ENCODE results near the gene KIAA0232.

Gene KIAA0232

DNA sequence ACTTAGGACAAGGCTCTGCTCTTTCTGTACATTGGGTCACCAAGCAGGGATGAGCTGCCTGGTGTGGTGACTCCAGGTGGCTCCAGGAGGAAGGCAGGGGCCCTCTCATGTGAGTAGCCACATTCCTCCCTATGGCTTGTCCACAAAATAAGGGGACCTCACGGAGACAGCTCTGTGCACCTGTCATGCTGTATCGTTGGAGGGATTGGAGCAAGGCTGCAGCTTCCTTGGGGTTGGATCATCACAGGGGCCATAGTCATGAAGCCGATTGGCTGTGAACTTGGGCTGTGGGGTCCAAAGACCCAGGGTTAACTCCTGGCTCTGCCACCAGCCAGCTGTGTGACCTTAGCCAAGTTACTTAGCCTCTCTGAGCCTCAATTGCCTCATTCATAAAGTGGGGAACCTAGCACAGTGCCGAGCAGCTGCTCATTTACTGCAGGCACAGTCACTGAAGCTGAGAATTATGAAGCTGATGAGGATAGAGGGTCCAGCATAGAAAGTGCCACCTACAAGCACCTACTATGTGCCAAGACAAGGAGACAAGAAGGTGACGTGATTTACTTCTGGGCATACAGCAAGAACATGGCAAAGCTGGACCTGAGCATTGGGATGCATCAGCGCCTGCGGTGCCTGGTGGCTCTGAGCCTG is 11.8 kb upstream of the KIAA0232 start:
- Histone ChIP-seq H3K4me3 (ENCODE audit: low read depth in 1 of 2, low read length in 2 of 2) (no peak overlapping the region), H3K27ac (ENCODE audit: low read length) (no peak overlapping the region), H3K27me3 (ENCODE audit: low read depth, low read length) (no peaks in the 10 kb centered on the region), H3K4me1 (ENCODE audit: control insufficient read depth in 1 of 2, insufficient read depth in 2 of 2, low read length in 2 of 2) (peaks cover 4 to 6% of the 10 kb centered on the region in 2 donors), H3K9me3 (ENCODE audit: control insufficient read depth in 1 of 2, low read length in 2 of 2) (no peaks in the 10 kb centered on the region), H3K36me3 (ENCODE audit: control insufficient read depth in 1 of 2, insufficient read depth in 2 of 2, low read length in 2 of 2) (no peaks in the 10 kb centered on the region)

DNA sequence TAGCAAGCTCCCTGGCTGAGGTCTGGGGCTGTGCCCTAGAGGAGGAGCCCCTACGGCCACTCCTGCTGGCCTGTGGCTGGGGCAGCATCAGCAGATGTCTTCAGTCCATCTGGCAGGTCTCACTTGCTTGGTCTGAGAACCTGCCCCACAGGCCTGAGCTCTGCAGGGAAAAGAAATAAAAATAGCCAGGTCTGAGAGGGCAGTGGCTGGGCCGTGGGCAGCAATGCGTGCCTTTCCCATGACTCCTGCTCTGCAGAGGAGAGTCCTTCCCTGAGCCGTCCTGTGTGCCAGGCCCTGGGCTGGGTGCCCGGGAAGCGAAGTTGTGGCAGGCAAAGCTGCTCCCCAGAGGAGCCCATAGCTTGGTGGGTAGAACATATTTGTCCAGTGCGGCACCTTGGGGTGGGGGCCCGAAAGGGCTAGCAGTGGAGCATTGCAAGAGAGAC is 11.3 kb upstream of the KIAA0232 start:
- Histone ChIP-seq H3K4me1 (ENCODE audit: control insufficient read depth in 1 of 2, insufficient read depth in 2 of 2, low read length in 2 of 2) (peaks cover 4 to 6% of the 10 kb centered on the region in 2 donors), H3K9me3 (ENCODE audit: control insufficient read depth in 1 of 2, low read length in 2 of 2) (no peaks in the 10 kb centered on the region), H3K36me3 (ENCODE audit: control insufficient read depth in 1 of 2, insufficient read depth in 2 of 2, low read length in 2 of 2) (no peaks in the 10 kb centered on the region), H3K4me3 (ENCODE audit: low read depth in 1 of 2, low read length in 2 of 2) (no peak overlapping the region), H3K27ac (ENCODE audit: low read length) (no peak overlapping the region), H3K27me3 (ENCODE audit: low read depth, low read length) (no peaks in the 10 kb centered on the region)

DNA sequence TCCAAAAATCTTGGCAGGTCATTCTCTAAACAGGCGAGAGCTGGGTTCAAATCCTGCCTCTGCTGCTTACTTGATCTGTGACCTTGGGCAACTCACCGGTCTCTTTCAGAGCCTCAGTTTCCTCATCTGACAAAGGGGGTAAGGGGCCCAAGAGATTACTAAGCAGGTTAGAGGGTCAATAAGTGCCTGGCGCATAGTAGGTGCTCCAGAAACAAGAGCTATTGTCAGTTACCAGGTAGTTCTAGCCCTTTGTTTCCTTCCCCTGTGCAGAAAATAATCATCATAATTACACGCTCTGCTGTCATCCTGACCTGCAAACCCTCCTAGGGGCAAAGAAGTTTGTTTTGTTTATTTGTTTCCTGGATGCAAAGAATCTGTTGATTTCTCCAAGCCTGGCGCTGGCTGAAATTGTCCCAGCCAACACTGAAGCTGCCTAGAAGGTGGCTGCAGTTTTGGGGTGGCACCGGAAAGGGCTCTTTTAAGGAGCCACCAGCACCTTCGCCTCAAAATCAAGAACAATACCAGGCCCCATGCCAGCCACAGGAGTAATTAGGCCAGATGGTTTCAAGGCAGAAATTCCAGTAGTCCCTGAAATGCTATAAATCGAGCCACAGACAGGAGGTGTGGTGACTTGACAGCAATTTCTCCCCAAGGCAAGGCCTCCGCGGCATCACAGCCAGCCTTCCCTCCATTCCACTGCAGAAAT is 10.2 kb upstream of the KIAA0232 start:
- H3K4me3 ChIP-seq (ENCODE audit: low read depth in 1 of 2, low read length in 2 of 2): no peak overlapping the region
- H3K4me1 ChIP-seq (ENCODE audit: control insufficient read depth in 1 of 2, insufficient read depth in 2 of 2, low read length in 2 of 2): peaks cover 4 to 6% of the 10 kb centered on the region in 2 donors
- H3K9me3 ChIP-seq (ENCODE audit: control insufficient read depth in 1 of 2, low read length in 2 of 2): no peaks in the 10 kb centered on the region
- no peaks in the 10 kb centered on the region for H3K36me3 ChIP-seq (ENCODE audit: control insufficient read depth in 1 of 2, insufficient read depth in 2 of 2, low read length in 2 of 2)
- no peaks in the 10 kb centered on the region for H3K27me3 ChIP-seq (ENCODE audit: low read depth, low read length)
- H3K27ac ChIP-seq (ENCODE audit: low read length): no peak overlapping the region

DNA sequence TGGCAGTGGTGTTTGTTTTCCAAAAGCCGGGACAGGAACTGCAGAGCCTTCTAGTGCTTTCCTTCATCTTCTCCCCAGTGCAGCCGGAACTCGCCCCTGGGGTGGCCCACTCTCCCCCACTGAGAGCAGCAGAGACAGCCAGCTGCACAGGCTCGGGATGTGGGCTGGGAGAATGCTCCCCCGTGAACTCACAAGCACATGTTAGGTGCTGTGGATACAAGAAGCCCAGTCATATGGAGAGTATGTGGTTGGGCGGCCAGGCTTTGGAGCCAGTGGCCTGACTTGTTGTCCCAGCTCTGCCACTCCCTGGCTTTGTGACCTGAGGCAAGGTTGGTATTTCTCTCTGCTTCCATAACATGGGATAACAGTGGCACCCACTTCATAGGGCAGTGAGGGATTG is 9.4 kb upstream of the KIAA0232 start:
- Histone ChIP-seq H3K4me3 (ENCODE audit: low read depth in 1 of 2, low read length in 2 of 2) (no peak overlapping the region), H3K27me3 (ENCODE audit: low read depth, low read length) (no peaks in the 10 kb centered on the region), H3K36me3 (ENCODE audit: control insufficient read depth in 1 of 2, insufficient read depth in 2 of 2, low read length in 2 of 2) (no peaks in the 10 kb centered on the region), H3K27ac (ENCODE audit: low read length) (no peak overlapping the region), H3K4me1 (ENCODE audit: control insufficient read depth in 1 of 2, insufficient read depth in 2 of 2, low read length in 2 of 2) (peaks cover 3 to 6% of the 10 kb centered on the region in 2 donors), H3K9me3 (ENCODE audit: control insufficient read depth in 1 of 2, low read length in 2 of 2) (no peaks in the 10 kb centered on the region)

DNA sequence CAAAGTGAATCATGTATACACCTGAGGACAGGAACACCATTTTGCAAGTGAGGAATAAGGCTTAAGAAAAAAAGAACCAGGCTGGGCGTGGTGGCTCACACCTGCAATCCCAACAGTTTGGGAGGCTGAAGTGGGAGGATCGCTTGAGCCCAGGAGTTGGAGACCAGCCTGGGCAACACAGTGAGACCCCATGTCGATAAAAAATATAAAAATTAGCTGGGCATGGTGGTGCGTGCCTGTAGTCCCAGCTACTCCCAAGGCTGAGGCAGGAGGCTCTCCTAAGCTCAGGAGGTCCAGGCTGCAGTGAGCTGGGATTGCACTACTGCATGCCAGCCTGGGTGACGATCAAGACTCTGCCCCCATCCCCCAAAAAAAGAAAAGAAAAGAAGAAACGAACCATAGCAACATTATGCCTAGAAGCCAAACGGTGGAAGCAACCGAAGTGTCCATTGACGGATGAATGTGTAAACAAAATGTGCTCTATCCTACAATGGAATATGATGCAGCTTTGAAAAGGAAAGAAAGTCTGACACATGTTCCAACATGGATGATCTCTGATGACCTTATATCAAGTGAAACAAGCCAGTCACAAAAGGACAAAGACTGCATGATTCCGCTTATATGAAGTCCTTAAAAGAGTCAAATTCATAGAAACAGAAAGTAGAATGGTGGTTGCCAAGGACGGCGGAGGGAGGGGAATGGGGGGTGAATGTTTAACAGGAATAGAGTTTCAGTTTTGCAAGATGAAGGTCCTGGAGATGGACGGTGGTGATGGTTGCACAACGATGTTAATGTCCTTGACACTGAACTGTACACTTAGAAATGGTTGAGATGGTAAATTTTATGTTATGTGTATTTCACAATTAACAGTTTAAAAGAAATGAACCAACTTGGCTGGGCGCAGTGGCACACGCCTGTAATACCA is 8.6 kb upstream of the KIAA0232 start:
- Histone ChIP-seq H3K27ac (ENCODE audit: low read length) (no peak overlapping the region), H3K27me3 (ENCODE audit: low read depth, low read length) (no peaks in the 10 kb centered on the region), H3K4me1 (ENCODE audit: control insufficient read depth in 1 of 2, insufficient read depth in 2 of 2, low read length in 2 of 2) (peaks cover 0 to 6% of the 10 kb centered on the region in 2 donors), H3K9me3 (ENCODE audit: control insufficient read depth in 1 of 2, low read length in 2 of 2) (no peaks in the 10 kb centered on the region), H3K4me3 (ENCODE audit: low read depth in 1 of 2, low read length in 2 of 2) (no peak overlapping the region), H3K36me3 (ENCODE audit: control insufficient read depth in 1 of 2, insufficient read depth in 2 of 2, low read length in 2 of 2) (no peaks in the 10 kb centered on the region)

DNA sequence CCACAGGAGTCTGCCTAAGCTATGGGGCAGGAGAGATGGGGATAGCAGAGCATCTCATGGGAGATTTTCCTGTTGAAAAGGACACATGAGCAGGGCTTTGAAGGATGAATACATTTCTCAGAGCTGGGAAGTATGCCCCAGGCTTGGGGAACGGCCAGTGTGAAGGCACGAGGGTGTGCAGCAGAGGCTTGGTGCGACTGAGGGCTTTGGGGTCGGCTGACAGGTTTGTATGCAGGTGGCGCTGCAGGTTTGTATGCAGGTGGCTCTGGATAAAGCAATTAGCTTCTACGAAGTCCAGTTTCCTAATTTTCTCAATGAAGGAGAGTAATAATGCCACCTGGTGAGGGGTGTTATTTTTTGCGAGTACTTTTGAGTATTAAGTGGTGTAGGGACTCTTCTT is 6.8 kb upstream of the KIAA0232 start:
- no peaks in the 10 kb centered on the region for H3K27me3 ChIP-seq (ENCODE audit: low read depth, low read length)
- no peak overlapping the region for H3K27ac ChIP-seq (ENCODE audit: low read length)
- H3K9me3 ChIP-seq (ENCODE audit: control insufficient read depth in 1 of 2, low read length in 2 of 2): no peaks in the 10 kb centered on the region
- no peaks in the 10 kb centered on the region for H3K36me3 ChIP-seq (ENCODE audit: control insufficient read depth in 1 of 2, insufficient read depth in 2 of 2, low read length in 2 of 2)
- H3K4me1 ChIP-seq (ENCODE audit: control insufficient read depth in 1 of 2, insufficient read depth in 2 of 2, low read length in 2 of 2): peaks cover 0 to 6% of the 10 kb centered on the region in 2 donors
- no peak overlapping the region for H3K4me3 ChIP-seq (ENCODE audit: low read depth in 1 of 2, low read length in 2 of 2)

DNA sequence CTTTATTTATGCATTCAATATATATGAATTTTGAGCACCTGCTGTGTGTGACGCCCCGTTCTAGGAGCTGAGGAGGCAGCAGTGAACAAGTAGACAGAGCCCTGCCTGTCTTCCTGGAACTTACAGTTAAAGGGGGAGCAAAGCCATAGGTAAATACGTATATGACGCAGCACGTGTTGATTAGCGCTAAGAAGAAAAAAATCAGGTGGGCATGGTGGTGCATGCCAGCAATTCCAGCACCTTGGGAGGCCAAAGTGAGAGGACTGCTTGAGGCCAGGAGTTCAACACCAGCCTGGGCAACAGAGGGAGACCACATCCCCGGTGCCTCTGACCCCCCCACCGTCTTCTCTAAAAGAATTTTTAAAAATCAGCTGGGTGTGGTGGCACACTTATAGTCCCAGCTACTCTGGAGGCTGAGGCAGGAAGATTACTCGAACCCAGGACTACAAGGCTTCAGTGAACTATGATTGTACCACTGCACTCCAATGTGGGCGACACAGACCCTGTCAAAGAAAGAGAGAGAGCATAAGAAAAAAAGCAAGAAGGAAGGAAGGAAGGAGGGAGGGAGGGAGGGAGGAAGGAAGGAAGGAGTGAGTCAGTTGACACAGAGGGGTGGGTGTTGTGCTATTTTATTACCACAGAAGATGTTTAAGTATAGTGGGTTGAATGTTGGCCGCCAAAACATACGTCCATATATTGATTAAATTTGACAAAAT is 5.4 kb upstream of the KIAA0232 start:
- Histone ChIP-seq H3K4me1 (ENCODE audit: control insufficient read depth in 1 of 2, insufficient read depth in 2 of 2, low read length in 2 of 2) (peaks cover 0 to 6% of the 10 kb centered on the region in 2 donors), H3K27ac (ENCODE audit: low read length) (no peak overlapping the region), H3K27me3 (ENCODE audit: low read depth, low read length) (no peaks in the 10 kb centered on the region), H3K9me3 (ENCODE audit: control insufficient read depth in 1 of 2, low read length in 2 of 2) (no peaks in the 10 kb centered on the region), H3K4me3 (ENCODE audit: low read depth in 1 of 2, low read length in 2 of 2) (no peak overlapping the region), H3K36me3 (ENCODE audit: control insufficient read depth in 1 of 2, insufficient read depth in 2 of 2, low read length in 2 of 2) (no peaks in the 10 kb centered on the region)

DNA sequence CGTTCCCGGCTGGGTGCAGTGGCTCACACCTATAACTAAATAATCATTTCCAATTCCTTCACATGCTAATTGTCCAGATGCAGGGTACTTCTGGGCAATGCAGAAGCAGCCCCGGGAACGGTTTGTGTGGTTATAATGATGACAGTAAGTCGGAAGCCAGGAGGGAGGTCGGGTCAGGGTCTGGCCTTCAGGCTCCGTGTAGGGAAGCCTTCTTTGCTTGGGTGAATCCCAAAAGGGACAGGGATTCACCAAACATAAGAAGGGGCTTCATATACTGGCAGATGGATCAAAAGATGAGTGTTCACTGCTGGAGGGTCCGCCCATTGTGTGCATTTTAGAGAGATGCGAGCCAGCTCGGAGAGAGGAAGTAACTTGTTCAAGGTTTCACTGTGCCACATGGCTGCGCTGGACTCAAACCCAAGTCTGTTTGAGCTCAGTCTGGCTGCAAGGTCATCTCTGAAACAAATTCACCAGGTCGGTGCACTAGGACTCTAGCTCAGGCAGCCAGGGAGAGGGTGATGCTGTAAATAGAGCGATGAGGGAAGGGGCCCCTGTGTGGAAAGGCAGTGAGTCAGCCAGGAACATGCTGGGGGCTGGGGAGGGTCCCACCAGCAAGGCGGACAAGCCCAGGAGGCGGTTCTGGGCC is 4.8 kb upstream of the KIAA0232 start:
- no peaks in the 10 kb centered on the region for H3K9me3 ChIP-seq (ENCODE audit: control insufficient read depth in 1 of 2, low read length in 2 of 2)
- H3K4me3 ChIP-seq (ENCODE audit: low read depth in 1 of 2, low read length in 2 of 2): no peak overlapping the region
- H3K27me3 ChIP-seq (ENCODE audit: low read depth, low read length): no peaks in the 10 kb centered on the region
- H3K27ac ChIP-seq (ENCODE audit: low read length): no peak overlapping the region
- no peaks in the 10 kb centered on the region for H3K36me3 ChIP-seq (ENCODE audit: control insufficient read depth in 1 of 2, insufficient read depth in 2 of 2, low read length in 2 of 2)
- H3K4me1 ChIP-seq (ENCODE audit: control insufficient read depth in 1 of 2, insufficient read depth in 2 of 2, low read length in 2 of 2): peaks cover 0 to 1% of the 10 kb centered on the region in 2 donors

DNA sequence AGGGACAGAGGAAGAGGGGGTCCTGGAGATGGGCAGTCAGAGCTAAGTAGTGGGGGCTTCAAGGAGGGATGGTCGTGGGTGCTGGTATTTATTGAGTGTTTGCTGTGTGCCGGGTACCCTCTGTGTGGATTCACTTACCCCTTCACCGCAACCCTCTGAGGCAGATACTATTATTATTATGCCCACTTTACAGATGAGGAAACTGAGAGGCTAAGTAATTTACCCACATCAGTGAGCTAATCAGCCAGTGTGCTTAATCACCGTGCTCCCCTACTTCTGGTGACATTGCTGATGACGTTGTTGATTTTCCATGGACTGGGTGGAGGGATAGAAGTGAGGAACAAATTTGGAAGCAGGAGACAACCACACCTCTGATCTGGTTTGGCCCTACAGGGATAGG is 4.1 kb upstream of the KIAA0232 start:
- no peak overlapping the region for H3K27ac ChIP-seq (ENCODE audit: low read length)
- no peaks in the 10 kb centered on the region for H3K9me3 ChIP-seq (ENCODE audit: control insufficient read depth in 1 of 2, low read length in 2 of 2)
- H3K4me3 ChIP-seq (ENCODE audit: low read depth in 1 of 2, low read length in 2 of 2): no peak overlapping the region
- H3K4me1 ChIP-seq (ENCODE audit: control insufficient read depth in 1 of 2, insufficient read depth in 2 of 2, low read length in 2 of 2): no peaks in the 10 kb centered on the region
- H3K36me3 ChIP-seq (ENCODE audit: control insufficient read depth in 1 of 2, insufficient read depth in 2 of 2, low read length in 2 of 2): peaks cover 0 to 5% of the 10 kb centered on the region in 2 donors
- H3K27me3 ChIP-seq (ENCODE audit: low read depth, low read length): no peaks in the 10 kb centered on the region

DNA sequence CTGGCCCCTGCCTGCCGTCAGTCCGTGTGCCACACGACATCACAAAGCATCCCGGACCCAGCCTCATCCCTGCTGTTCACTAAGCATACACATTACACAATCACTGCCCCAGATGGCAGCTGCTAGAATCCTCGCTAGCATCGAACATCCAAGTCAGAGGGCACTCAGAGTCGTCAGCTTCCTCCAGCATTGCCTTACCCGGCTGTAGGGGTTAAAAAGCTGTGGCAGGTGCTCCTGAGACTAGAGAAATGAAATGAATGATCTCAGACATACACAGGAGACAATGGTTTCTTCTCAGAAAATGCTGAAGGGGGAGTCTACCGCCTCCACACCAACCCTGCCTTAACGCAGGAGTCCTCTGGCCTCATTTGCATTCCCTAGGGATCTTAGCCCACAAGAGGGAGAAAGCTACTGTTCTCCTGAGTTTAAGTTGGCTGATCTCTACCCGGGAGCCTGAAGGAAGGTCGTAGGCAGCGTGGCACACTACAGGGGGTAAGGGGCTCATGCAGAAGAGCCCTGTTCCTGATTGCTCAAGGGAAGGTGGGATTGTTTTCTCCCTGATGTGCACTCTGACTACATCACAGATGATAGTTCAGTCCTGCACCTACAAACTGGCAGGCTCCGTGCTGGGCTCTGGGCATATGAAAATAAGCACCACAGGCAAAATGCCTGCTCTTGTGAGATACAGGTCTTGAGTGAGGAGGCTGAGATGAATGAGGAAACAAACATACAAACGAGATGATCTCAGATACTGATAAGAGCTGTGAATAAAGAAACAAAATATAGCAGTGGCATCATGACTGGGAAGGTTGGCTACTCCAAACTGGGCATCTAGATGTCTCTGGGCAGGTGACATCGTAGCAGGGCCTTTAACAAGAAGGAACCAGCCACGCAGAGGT is 2.6 kb upstream of the KIAA0232 start:
- Histone ChIP-seq H3K4me1 (ENCODE audit: control insufficient read depth in 1 of 2, insufficient read depth in 2 of 2, low read length in 2 of 2) (peaks cover 0 to 13% of the 10 kb centered on the region in 2 donors), H3K9me3 (ENCODE audit: control insufficient read depth in 1 of 2, low read length in 2 of 2) (no peaks in the 10 kb centered on the region), H3K4me3 (ENCODE audit: low read depth in 1 of 2, low read length in 2 of 2) (no peak overlapping the region), H3K27me3 (ENCODE audit: low read depth, low read length) (no peaks in the 10 kb centered on the region), H3K36me3 (ENCODE audit: control insufficient read depth in 1 of 2, insufficient read depth in 2 of 2, low read length in 2 of 2) (peaks cover 0 to 5% of the 10 kb centered on the region in 2 donors), H3K27ac (ENCODE audit: low read length) (no peak overlapping the region)

All from muscle layer of duodenum (tissue), 2 donors.